Natural killer cell (primary cell): ENCODE data around the gene CCDC182. TPM values are rescaled to one million over a fixed set of nuclear protein-coding genes. Genes with fewer than 3 reads are reported as not detected.

ENCODE experiments used
- ATAC-seq, 3 donors: fragments of 150-1000 bp in 2 of 3; fragments of 200-7000 bp in 1 of 3; cut with Tn5 transposase; 1 replicate in 1 of 3; 2 replicates in 2 of 3; pipeline ENCODE4 v1.10.0; 2021; ENCODE audit warnings: mild to moderate bottlenecking in 2 of 3, moderate library complexity in 2 of 3
- DNase-seq, 2 donors: peaks; one replicate each; pipeline versions ENCODE4 v3.0.0 to v3.0.0-alpha.2; 2013 to 2021; ENCODE audit warnings: mixed read lengths in 1 of 2
- H3K27ac ChIP-seq: one replicate; pipeline ENCODE4 v1.5.1; 2013; ENCODE audit warnings: mild to moderate bottlenecking, low read length
- H3K27me3 ChIP-seq: one replicate; pipeline ENCODE4 v1.6.1; 2013; ENCODE audit warnings: low read length; ENCODE audit not compliant: control insufficient read depth, insufficient read depth
- H3K36me3 ChIP-seq: one replicate; pipeline ENCODE4 v1.6.1; 2013; ENCODE audit warnings: low read length; ENCODE audit not compliant: control insufficient read depth, insufficient read depth
- H3K4me1 ChIP-seq: one replicate; pipeline ENCODE4 v1.6.1; 2013; ENCODE audit warnings: low read length; ENCODE audit not compliant: control insufficient read depth, insufficient read depth
- H3K4me3 ChIP-seq: one replicate; pipeline ENCODE4 v1.5.1; 2013; ENCODE audit warnings: low read length
- H3K9me3 ChIP-seq: one replicate; pipeline ENCODE4 v1.6.1; 2013; ENCODE audit warnings: low read length; ENCODE audit not compliant: control insufficient read depth, insufficient read depth
- H3K27ac Mint-ChIP-seq, 2 donors: one replicate each; pipeline ENCODE4 v1.8.0; 2022; ENCODE audit warnings: mild to moderate bottlenecking in 2 of 2, mixed read lengths in 2 of 2, moderate library complexity in 1 of 2
- H3K27me3 Mint-ChIP-seq, 2 donors: one replicate each; pipeline ENCODE4 v1.8.0; 2022; ENCODE audit warnings: low read depth in 2 of 2, mixed read lengths in 2 of 2
- H3K36me3 Mint-ChIP-seq: one replicate; pipeline ENCODE4 v1.8.0; 2022; ENCODE audit warnings: mixed read lengths
- H3K4me1 Mint-ChIP-seq, 2 donors: one replicate each; pipeline ENCODE4 v1.8.0; 2022; ENCODE audit warnings: mixed read lengths in 2 of 2
- H3K4me3 Mint-ChIP-seq: one replicate; pipeline ENCODE4 v1.8.0; 2022; ENCODE audit warnings: mild to moderate bottlenecking, moderate library complexity, mixed read lengths
- H3K9me3 Mint-ChIP-seq, 2 donors: one replicate each; pipeline ENCODE4 v1.8.0; 2022; ENCODE audit warnings: mixed read lengths in 2 of 2
- CTCF ChIP-seq: fragments of 200-600 bp; IDR thresholded peaks from one replicate; pipeline ENCODE4 v1.8.0; 2022; ENCODE audit warnings: antibody characterized with exemption
- WGBS: methylation state at CpG from one replicate; pipeline ENCODE4 v1.1.7; 2013; ENCODE audit warnings: missing lambda C conversion rate; ENCODE audit not compliant: insufficient coverage; 5-methylcytosine and 5-hydroxymethylcytosine counted together
- intact Hi-C: fragments of 100-400 bp; cut with micrococcal nuclease; formaldehyde crosslinking; loops from one replicate; pipeline ENCODE4 v1.14.2; 2022
- total RNA-seq, 4 donors: library from RNA; stranded (reverse); fragments of 120-200 nt in 1 of 4; gene quantifications; one replicate each; pipeline versions ENCODE4 v1.2.3 to v1.2.4, GENCODE V29; 2013 to 2022

The CCDC182 gene
- total RNA-seq: not detected
- not detected for total RNA-seq (2013)

- H3K27me3 ChIP-seq: no peaks in the 10 kb centered on the region
- WGBS: 69% methylated on average over 4 of the region's 4 CpGs
- Mint-ChIP-seq H3K27ac (no peak within 1 kb of the TSS), H3K4me3 (no peak within 1 kb of the TSS), H3K36me3 (no peaks in the 10 kb centered on the region), H3K4me1 (peaks cover 7 to 15% of the 10 kb centered on the region in 2 donors), H3K9me3 (no peaks in the 10 kb centered on the region), H3K27me3 (peaks cover 20 to 27% of the 10 kb centered on the region in 2 donors)
- no peak for TF ChIP-seq CTCF
- peaks cover 7% of the 10 kb centered on the region for H3K4me1 ChIP-seq
- H3K27ac ChIP-seq: no peak within 1 kb of the TSS
- DNase-seq (no peak), ATAC-seq (no peak)
- no peaks in the 10 kb centered on the region for H3K36me3 ChIP-seq
- no peaks in the 10 kb centered on the region for H3K9me3 ChIP-seq
- intact Hi-C loops: no loop called here
- H3K4me3 ChIP-seq: no peak within 1 kb of the TSS
These were observed at the start of gene CCDC182 for GRCh38 chr17:57745242-57745641. Gene CCDC182 (minus strand): TSS chr17:57745299. CDS start chr17:57745272, 27 bp downstream.

DNA sequence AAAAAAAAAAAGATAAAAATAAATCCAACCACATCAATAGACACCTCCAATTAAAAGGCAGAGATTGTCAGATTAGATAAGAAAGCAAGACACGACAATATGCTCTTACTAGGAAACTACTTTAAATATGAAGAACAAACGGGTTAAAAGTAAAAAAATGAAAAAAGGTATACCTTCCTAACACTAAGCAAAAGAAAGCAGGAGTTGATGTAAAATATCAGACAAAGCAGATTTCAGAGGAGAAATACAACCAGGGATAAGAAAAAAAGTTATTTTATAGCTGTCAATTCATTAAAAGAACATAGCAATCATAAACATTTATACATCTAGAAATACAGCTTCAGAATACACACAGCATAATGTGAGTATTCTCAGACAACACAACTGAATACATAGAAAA lies 49.7 kb upstream of the CCDC182 start:
- Mint-ChIP-seq H3K36me3 (no peaks in the 10 kb centered on the region), H3K4me3 (no peak overlapping the region), H3K4me1 (no peaks in the 10 kb centered on the region), H3K9me3 (no peaks in the 10 kb centered on the region), H3K27me3 (peaks cover 6 to 32% of the 10 kb centered on the region in 2 donors), H3K27ac (no peak overlapping the region)
- Histone ChIP-seq H3K9me3 (no peaks in the 10 kb centered on the region), H3K27me3 (no peaks in the 10 kb centered on the region), H3K27ac (no peak overlapping the region), H3K4me3 (no peak overlapping the region), H3K4me1 (no peaks in the 10 kb centered on the region), H3K36me3 (no peaks in the 10 kb centered on the region)
- WGBS: no CpG with 5 or more reads among the region's 2 CpGs
- intact Hi-C loops: no loop called here
- no peak for ATAC-seq
- no peak for TF ChIP-seq CTCF
- DNase-seq: no peak

- H3K27ac Mint-ChIP-seq: no peak overlapping the region
- no peak overlapping the region for H3K4me3 Mint-ChIP-seq
- Histone ChIP-seq H3K4me1 (no peaks in the 10 kb centered on the region), H3K4me3 (no peak overlapping the region), H3K27ac (no peak overlapping the region), H3K36me3 (no peaks in the 10 kb centered on the region), H3K9me3 (no peaks in the 10 kb centered on the region), H3K27me3 (no peaks in the 10 kb centered on the region)
- ATAC-seq (no peak), DNase-seq (no peak)
- no peaks in the 10 kb centered on the region for H3K36me3 Mint-ChIP-seq
- intact Hi-C loops: loop anchor here (10.0 kb wide), 1 partner anchor 654 kb away; no protein-coding TSS in a partner anchor
- H3K9me3 Mint-ChIP-seq: no peaks in the 10 kb centered on the region
- 67% methylated on average over 4 of the region's 4 CpGs for WGBS
- TF ChIP-seq CTCF: no peak
- no peaks in the 10 kb centered on the region for H3K4me1 Mint-ChIP-seq
- peaks cover 23 to 35% of the 10 kb centered on the region in 2 donors for H3K27me3 Mint-ChIP-seq
These were observed 43.6 kb upstream of the CCDC182 start for GRCh38 chr17:57788725-57789124.

- H3K9me3 ChIP-seq: no peaks in the 10 kb centered on the region
- no peak for ATAC-seq
- H3K27me3 ChIP-seq: peaks cover 8% of the 10 kb centered on the region
- H3K4me1 Mint-ChIP-seq: no peaks in the 10 kb centered on the region
- H3K4me3 Mint-ChIP-seq: no peak overlapping the region
- WGBS: 87% methylated on average over 7 of the region's 7 CpGs
- peaks cover 21 to 23% of the 10 kb centered on the region in 2 donors for H3K27me3 Mint-ChIP-seq
- H3K27ac Mint-ChIP-seq: no peak overlapping the region
- peaks cover 10% of the 10 kb centered on the region for H3K4me1 ChIP-seq
- H3K36me3 Mint-ChIP-seq: no peaks in the 10 kb centered on the region
- H3K9me3 Mint-ChIP-seq: no peaks in the 10 kb centered on the region
- no peak for DNase-seq
- H3K27ac ChIP-seq: no peak overlapping the region
- H3K4me3 ChIP-seq: no peak overlapping the region
- H3K36me3 ChIP-seq: no peaks in the 10 kb centered on the region
- intact Hi-C loops: loop anchor here (10.0 kb wide), 1 partner anchor 650 kb away; no protein-coding TSS in a partner anchor
- TF ChIP-seq CTCF: no peak
These were observed 39.9 kb upstream of the CCDC182 start for GRCh38 chr17:57785022-57785421.
